HEK293T (cell line): ENCODE data around the gene CROCC.
"Not testable (repeated sequence)": the region's sequence is repeated elsewhere in the genome, so short reads cannot be mapped to it uniquely, and the experiment has no call there.

ENCODE experiments used
- CTCF ChIA-PET: fragments of 350-600 bp; formaldehyde crosslinking; extraction: SDS; loops from one replicate; lab custom pipeline; 2021; ENCODE audit warnings: antibody characterized with exemption, inconsistent platforms; lab: Yijun Ruan, JAX
- POLR2A ChIA-PET: fragments of 350-600 bp; formaldehyde crosslinking; extraction: SDS; loops from one replicate; lab custom pipeline; 2020; ENCODE audit warnings: antibody characterized with exemption, inconsistent platforms; lab: Yijun Ruan, JAX
- DNase-seq: peaks from one replicate; pipeline ENCODE4 v3.0.0; 2012; ENCODE audit warnings: mixed read lengths; ENCODE audit errors: extremely low spot score
- ARNT ChIP-seq: fragments of 450-650 bp; IDR thresholded peaks from 2 replicates; pipeline ENCODE4 v1.6.1; 2017; ENCODE audit warnings: mild to moderate bottlenecking
- BHLHE40 ChIP-seq: fragments of 450-650 bp; IDR thresholded peaks from 2 replicates; pipeline ENCODE4 v1.6.1; 2016; ENCODE audit warnings: mild to moderate bottlenecking, moderate library complexity, borderline replicate concordance
- CTBP1 ChIP-seq: fragments of 450-650 bp; IDR thresholded peaks from 2 replicates; pipeline ENCODE4 v1.6.1; 2016; ENCODE audit warnings: borderline replicate concordance
- ELF4 ChIP-seq: fragments of 450-650 bp; IDR thresholded peaks from 2 replicates; pipeline ENCODE4 v1.6.1; 2017; ENCODE audit warnings: antibody characterized with exemption
- FOXA1 ChIP-seq: fragments of 450-650 bp; IDR thresholded peaks from 2 replicates; pipeline ENCODE4 v1.6.1; 2016; ENCODE audit warnings: mild to moderate bottlenecking
- FOXK2 ChIP-seq: fragments of 450-650 bp; IDR thresholded peaks from 2 replicates; pipeline ENCODE4 v1.6.1; 2016; ENCODE audit warnings: mild to moderate bottlenecking
- FOXM1 ChIP-seq: fragments of 450-650 bp; IDR thresholded peaks from 2 replicates; pipeline ENCODE4 v1.6.1; 2017; ENCODE audit warnings: mild to moderate bottlenecking, borderline replicate concordance
- HDGF ChIP-seq: fragments of 450-650 bp; IDR thresholded peaks from 2 replicates; pipeline ENCODE4 v1.6.1; 2017; ENCODE audit warnings: antibody characterized with exemption, borderline replicate concordance
- L3MBTL2 ChIP-seq: fragments of 450-650 bp; conservative IDR thresholded peaks from 2 replicates; pipeline ENCODE4 v1.6.1; 2016; ENCODE audit warnings: mild to moderate bottlenecking
- LEF1 ChIP-seq: fragments of 450-650 bp; IDR thresholded peaks from 2 replicates; pipeline ENCODE4 v1.6.1; 2017; ENCODE audit warnings: mild to moderate bottlenecking, borderline replicate concordance
- NFRKB ChIP-seq: fragments of 450-650 bp; IDR thresholded peaks from 2 replicates; pipeline ENCODE4 v1.6.1; 2016; ENCODE audit warnings: mild to moderate bottlenecking, moderate library complexity
- SP1 ChIP-seq: fragments of 450-650 bp; IDR thresholded peaks from 2 replicates; pipeline ENCODE4 v1.6.1; 2017
- SUZ12 ChIP-seq: fragments of 450-650 bp; IDR thresholded peaks from 2 replicates; pipeline ENCODE4 v1.6.1; 2016; ENCODE audit warnings: mild to moderate bottlenecking
- TARDBP ChIP-seq: fragments of 450-650 bp; IDR thresholded peaks from 2 replicates; pipeline ENCODE4 v1.6.1; 2016
- ZNF384 ChIP-seq: fragments of 450-650 bp; IDR thresholded peaks from 2 replicates; pipeline ENCODE4 v1.6.1; 2016
- TF ChIP-seq, protein P1 (sequence below): fragments of 450-650 bp; IDR thresholded peaks from 2 replicates; pipeline ENCODE4 v1.6.1; 2016

The CROCC gene

DNA sequence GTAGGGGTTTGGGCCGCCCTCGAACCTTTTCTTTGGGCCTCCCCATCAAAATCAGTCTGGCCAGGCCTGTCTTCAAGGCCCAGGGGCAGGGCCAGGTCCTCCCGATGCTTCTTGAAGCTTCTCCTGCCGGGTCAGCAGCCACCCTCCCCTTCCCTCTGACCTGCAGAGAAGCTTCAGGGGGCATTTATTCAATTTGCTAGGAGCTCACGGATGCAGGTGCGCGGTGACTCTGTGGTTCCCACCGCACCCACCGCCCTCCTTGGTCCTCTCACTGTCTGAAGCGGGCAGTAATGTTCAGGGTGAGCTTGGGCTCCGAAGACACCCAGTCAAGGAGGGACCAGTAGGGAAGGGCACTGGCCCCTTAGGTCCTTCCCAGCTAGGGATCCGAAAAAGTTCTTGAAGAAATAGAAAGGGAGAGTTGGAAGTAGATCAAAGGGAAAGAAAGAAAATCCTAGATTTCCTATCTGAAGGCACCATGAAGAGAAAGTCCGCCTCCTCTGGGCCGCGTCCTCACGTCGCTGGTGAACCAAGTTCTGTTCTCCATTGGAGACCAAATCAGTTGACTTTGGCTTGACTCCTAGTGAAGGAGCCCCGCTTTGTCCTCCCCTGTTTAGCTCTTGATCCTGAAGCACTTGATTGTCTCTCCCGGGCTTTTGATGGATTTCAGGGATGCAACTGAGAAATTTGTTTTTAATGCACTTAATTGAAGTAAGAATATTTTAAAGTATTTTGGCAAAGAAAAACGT, 34.7 kb upstream of the CROCC start:
- ChIA-PET CTCF (no interaction called here), POLR2A (interaction anchor here (1.5 kb wide), 1 partner anchor 18 kb away, joined by 6 read pairs; no protein-coding TSS in a partner anchor)
- TF ChIP-seq FOXK2 (no peak), ZNF384 (no peak), CTBP1 (no peak), ARNT (no peak), FOXM1 (no peak), L3MBTL2 (no peak), TARDBP (no peak), SUZ12 (no peak), NFRKB (no peak), HDGF (no peak), BHLHE40 (no peak), LEF1 (no peak), FOXA1 (no peak), SP1 (no peak), ELF4 (no peak)
- TF ChIP-seq, protein P1, sequence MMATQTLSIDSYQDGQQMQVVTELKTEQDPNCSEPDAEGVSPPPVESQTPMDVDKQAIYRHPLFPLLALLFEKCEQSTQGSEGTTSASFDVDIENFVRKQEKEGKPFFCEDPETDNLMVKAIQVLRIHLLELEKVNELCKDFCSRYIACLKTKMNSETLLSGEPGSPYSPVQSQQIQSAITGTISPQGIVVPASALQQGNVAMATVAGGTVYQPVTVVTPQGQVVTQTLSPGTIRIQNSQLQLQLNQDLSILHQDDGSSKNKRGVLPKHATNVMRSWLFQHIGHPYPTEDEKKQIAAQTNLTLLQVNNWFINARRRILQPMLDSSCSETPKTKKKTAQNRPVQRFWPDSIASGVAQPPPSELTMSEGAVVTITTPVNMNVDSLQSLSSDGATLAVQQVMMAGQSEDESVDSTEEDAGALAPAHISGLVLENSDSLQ = no peak
- DNase-seq = no peak

- no peak for DNase-seq
- POLR2A ChIA-PET = no interaction called here
- CTCF ChIA-PET = no interaction called here
Measured at GRCh38 chr1:16888860-16889816, 32.6 kb upstream of the CROCC start.

GRCh38 chr1:16890539-16891021, 31.2 kb upstream of the CROCC start:
- CTCF ChIA-PET, POLR2A ChIA-PET, DNase-seq: not testable (repeated sequence)

More at GRCh38 chr1:16888860-16889816, 32.6 kb upstream of the CROCC start:
- TF ChIP-seq FOXA1 (no peak), L3MBTL2 (no peak), CTBP1 (no peak), HDGF (no peak), ZNF384 (no peak), BHLHE40 (no peak), TARDBP (no peak), ELF4 (no peak), ARNT (no peak), NFRKB (no peak), FOXM1 (no peak), FOXK2 (no peak), SP1 (no peak), LEF1 (no peak)
- TF ChIP-seq, protein P1 = no peak

GRCh38 chr1:16891057-16891456, 30.7 kb upstream of the CROCC start:
- POLR2A ChIA-PET, DNase-seq, CTCF ChIA-PET: not testable (repeated sequence)

- CTCF ChIA-PET, DNase-seq: not testable (repeated sequence)
- POLR2A ChIA-PET = interaction anchor here (0.9 to 1.4 kb wide), 4 partner anchors 10 to 68 kb away, joined by 3 to 6 read pairs (median 4); no protein-coding TSS in a partner anchor
Measured at GRCh38 chr1:16892978-16893525, 28.7 kb upstream of the CROCC start.

DNA sequence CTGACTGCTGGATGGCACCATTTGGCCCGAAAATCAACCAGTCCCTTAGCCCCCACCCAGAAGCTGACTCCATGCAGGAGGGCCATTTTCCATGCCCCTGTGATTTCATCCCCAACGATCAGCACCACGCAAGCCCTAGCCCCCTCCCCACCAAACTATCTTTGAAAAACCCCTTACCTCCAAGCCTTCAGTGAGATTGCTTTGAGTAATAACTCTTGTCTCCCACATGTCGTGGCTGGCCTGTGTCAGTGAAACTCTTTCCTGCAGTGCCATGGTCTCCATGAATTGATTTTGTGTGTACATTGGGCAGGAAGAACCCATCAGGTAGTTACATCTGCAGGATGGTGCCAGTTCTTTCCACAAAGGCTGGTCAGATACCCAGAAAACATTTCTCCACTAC, 27.9 kb upstream of the CROCC start:
- DNase-seq, CTCF ChIA-PET: not testable (repeated sequence)
- POLR2A ChIA-PET = interaction anchor here (1.4 kb wide), 1 partner anchor 12 kb away, joined by 4 read pairs; no protein-coding TSS in a partner anchor

DNA sequence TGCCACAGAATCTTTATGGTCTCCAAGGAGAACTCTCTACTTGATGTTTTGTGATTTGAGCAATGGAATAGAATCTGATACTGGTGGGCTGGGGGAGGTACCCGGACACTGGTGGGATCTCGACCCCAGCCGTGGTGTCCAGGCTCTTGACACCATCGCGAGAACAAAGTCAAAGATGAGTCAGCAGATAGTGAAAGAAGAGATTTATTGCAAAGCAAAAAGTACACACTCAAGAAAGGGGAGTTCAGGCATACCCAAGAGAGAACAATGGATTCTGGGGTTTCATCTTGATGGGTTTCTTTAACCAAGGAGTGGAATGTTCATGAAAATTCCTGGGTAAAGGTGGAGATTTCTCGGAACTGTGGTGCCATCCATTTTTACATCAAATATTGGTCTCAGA, 27.4 kb upstream of the CROCC start:
- POLR2A ChIA-PET, DNase-seq, CTCF ChIA-PET: not testable (repeated sequence)

- POLR2A ChIA-PET, CTCF ChIA-PET, DNase-seq: not testable (repeated sequence)
Measured at GRCh38 chr1:16895233-16895597, 26.5 kb upstream of the CROCC start.
